GM21447 (cell line): ENCODE results near the gene IL36A.

Experiments
- ATAC-seq: cut with Tn5 transposase; IDR thresholded peaks from one replicate; pipeline ENCODE4 v1.9.1; 2021; ENCODE audit not compliant: unreplicated experiment

IL36A gene

DNA sequence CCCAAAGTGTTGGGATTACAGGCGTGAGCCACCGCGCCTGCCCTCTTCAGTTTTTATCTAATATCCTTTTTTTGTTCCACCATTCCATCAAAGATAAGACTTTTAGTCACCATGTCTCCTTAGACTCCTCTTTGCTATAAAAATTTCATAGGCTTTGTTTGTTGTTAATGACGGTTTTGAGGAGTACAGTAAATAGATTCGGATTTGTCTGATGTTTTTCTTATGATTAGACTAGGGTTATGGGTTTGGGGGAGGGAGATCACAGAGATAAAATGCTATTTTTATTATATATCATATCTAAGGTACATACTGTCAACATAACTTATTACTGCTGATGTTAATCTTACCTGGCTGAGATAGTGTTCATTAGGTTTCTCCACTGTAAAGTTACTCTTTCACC, 41.2 kb downstream of the IL36A start:
- ATAC-seq, result no peak

GRCh38 chr2:113050921-113051895, 45.9 kb downstream of the IL36A start:
- ATAC-seq, result no peak

- ATAC-seq, result no peak
Measured at GRCh38 chr2:113052396-113052917, 47.2 kb downstream of the IL36A start, which contains the start of gene IL36B. Gene IL36B (minus strand): TSS chr2:113052867.

DNA sequence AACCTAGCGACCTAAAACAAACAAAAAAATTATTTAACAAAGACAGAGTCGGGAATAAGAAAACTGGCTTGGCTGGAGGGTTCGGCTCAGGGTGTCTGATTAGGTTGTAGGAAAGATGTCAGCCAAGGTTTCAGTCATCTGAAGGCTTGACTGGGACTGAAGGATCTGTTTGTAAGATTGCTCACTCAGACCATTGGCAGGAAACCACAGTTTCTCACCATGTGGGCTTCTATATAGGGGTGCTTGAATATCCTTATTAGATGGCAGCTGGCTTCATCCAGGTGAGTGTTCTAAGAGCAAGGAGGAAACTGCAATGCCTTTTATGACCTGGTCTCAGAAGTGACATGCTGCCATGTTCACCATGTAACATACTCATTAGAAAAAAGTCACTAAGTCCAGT, 48.4 kb downstream of the IL36A start:
- no peak for ATAC-seq

DNA sequence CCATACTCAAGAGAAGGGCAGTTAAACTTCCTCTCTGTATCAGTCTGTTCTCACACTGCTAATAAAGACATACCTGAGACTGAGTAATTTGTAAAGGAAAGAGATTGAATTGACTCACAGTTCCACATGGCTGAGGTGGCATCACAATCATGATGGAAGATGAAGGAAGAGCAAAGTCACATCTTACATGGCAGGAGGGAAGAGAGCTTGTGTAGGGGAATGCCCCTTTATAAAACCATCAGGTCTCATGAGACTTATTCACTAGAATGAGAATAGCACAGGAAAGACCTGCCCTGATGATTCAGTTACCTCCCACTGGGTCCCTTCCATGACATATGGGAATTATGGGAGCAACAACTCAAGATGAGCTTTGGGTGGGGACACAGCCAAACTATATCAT, 48.8 kb downstream of the IL36A start:
- no peak for ATAC-seq

DNA sequence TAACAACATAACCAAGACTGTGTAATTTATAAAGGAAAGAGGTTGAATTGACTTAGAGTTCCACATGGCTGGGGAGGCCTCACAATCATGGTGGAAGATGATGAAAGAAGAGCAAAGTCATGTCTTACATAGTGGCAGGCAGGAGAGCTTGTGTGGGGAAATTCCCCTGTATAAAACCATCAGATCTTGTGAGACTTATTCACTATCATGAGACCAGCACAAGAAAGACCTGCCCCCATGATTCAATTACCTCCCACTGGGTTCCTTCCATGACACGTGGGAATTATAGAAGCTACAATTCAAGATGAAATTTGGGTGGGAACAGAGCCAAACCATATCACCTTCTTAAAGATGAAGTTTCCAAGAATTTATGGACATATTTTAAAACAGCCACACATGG, 51.3 kb downstream of the IL36A start:
- ATAC-seq, result no peak

GRCh38 chr2:113057117-113057516, 51.9 kb downstream of the IL36A start:
- no peak for ATAC-seq
